Skin of body (tissue), 2 donors: Measurements from ENCODE around the gene CAPZA2. TPM values are rescaled to one million over a fixed set of nuclear protein-coding genes. Genes with fewer than 3 reads are reported as not detected.
A peak's percentile ranks its signal among the peaks of the same experiment; 100 is the strongest.
"Not testable (repeated sequence)": the region's sequence is repeated elsewhere in the genome, so short reads cannot be mapped to it uniquely, and the experiment has no call there.

Source experiments
- DNase-seq: peaks from one replicate; lab custom pipeline; 2025; lab: John Stamatoyannopoulos, UW
- total RNA-seq: library from RNA; depleted of rRNA; stranded (reverse); fragments of >200 nt; gene quantifications from one replicate; pipeline ENCODE4 v1.2.3, GENCODE V29; 2014

Gene CAPZA2
- total RNA-seq, 1 donor from 2014 or later = 91.6 TPM

- DNase-seq = no peak
These were observed 56.3 kb downstream of the CAPZA2 start for GRCh38 chr7:116918704-116919103.

DNA sequence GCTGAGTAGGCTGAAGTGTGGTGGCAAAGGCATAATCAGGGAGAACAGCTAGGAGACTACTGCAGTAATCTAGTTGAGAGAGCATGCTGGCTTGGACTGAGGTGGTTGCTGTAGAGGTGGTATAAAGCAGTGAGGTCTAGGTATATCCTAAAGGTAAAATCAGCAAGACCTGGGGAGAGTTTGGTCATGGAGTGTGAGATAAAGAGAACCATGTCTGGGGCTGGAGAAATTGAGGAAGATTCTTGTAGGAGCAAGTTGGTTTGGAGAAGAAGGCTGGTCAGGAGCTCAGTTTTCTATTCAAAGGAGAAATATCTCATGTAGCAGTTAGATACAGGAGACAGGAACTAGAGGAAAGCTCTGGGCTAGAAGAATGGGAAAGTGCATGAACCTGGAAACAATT is 58.0 kb downstream of the CAPZA2 start:
- no peak for DNase-seq

- no peak for DNase-seq
These were observed 60.2 kb downstream of the CAPZA2 start for GRCh38 chr7:116922545-116922944.

- no peak for DNase-seq
These were observed 62.4 kb downstream of the CAPZA2 start for GRCh38 chr7:116924741-116925140.

- no peak for DNase-seq
These were observed 66.6 kb downstream of the CAPZA2 start for GRCh38 chr7:116929021-116929420.

DNA sequence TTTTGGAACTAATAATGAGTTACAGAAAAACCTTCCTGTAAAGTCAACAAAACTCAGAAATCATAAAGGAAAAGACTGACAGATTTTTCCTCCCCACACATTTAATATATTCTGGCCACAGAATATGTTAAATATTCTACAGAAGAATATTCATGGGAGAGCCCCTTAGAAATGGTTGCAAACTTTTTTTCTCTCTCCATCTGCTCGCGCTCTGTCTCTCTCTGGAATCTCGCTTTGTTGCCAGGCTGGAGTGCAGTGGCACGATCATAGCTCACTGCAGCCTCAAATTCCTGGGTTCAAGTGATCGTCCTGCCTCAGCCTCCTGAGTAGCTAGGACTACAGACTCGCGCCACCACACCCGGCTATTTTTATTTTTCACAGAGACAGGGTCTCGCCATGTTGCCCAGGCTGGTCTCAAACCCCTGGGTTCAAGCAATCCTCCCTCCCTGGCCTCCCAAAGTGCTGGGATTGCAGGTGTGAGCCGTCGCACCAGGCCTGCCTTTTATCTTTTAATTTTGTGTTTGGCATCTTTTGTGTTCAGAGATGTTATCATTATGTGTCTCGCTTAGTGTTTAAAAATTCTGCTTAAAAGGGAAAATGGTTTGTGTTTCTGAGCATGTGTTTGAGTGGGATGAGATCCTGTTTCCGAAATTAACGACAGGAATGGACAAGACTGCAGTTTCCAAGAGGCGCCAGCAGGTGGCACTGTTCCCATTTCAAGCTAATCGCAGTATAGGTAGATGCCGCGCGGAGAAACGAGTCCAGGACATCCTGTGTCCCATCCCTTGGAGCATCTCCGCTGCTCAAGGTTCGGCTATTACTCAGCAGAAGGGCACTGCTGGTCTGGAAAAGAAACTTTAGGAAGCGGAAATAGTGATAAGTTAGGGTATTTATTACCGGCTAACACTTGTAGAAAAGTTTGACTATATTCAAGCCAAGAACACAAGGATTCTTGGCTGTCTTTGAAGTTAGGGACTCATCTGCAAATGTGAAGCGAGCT is 67.8 kb downstream of the CAPZA2 start:
- peak; percentile 64 for DNase-seq

DNA sequence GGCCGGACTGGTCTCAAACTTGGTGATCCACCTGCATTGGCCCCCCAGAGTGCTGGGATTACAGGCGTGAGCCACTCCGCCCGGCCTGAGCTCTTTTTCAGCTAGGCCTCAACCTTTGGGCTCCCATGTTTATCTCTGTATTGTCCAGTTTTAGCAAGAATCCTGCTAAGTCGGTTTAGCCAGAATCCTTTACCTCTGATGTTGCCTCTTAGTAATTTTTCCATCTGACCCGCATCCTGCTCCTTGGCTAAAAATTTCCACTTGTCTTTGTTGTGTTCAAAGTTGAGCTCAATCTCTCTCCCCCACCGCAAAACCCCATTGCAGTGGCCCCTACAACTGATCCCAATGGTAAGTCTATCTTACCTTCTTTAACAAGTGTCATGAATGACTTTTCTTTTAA is 70.2 kb downstream of the CAPZA2 start:
- DNase-seq = no peak

DNA sequence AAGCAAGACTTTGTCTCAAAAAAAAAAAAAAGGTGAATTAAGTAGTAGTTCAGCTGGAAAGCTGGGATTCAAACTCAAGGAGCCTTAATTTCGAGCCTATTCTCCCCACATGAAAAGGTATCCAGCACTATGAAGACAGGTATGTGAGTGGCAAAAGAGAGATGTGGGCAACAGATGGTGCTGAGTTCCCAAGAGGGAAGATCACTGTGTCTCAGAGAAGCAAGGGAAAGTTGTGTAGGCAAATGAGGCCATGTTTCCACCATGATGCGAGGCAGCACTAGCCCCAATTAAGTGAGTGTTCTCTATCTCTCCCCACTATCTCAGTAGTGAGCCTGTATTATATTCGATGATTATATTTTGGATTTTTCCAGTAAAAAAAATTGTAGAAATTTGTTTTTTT is 71.1 kb downstream of the CAPZA2 start:
- no peak for DNase-seq

- DNase-seq = no peak
These were observed 72.2 kb downstream of the CAPZA2 start for GRCh38 chr7:116934580-116934979.

DNA sequence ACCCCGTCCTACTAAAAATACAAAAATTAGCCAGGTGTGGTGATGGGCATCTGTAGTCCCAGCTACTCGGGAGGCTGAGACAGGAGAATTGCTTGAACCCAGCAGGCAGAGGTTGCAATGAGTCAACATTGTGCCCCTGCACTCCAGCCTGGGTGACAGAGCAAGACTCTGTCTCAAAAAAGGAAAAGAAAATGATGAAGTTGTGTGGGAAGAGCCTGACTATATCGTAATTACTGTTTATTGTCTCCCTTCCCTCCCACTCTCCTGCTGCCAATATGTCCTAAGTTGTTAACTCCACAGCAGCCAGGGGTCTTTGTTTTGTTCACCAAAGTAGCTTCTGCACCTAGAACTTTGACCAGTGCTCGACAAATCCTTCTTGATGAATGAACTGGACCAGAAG is 74.5 kb downstream of the CAPZA2 start:
- DNase-seq = not testable (repeated sequence)

- DNase-seq = no peak
These were observed 76.3 kb downstream of the CAPZA2 start for GRCh38 chr7:116938678-116939077.

- DNase-seq = no peak
These were observed 78.4 kb downstream of the CAPZA2 start for GRCh38 chr7:116940689-116941370.

- no peak for DNase-seq
These were observed 80.1 kb downstream of the CAPZA2 start for GRCh38 chr7:116942504-116942903.

- no peak for DNase-seq
These were observed 86.5 kb downstream of the CAPZA2 start for GRCh38 chr7:116948934-116949333.

DNA sequence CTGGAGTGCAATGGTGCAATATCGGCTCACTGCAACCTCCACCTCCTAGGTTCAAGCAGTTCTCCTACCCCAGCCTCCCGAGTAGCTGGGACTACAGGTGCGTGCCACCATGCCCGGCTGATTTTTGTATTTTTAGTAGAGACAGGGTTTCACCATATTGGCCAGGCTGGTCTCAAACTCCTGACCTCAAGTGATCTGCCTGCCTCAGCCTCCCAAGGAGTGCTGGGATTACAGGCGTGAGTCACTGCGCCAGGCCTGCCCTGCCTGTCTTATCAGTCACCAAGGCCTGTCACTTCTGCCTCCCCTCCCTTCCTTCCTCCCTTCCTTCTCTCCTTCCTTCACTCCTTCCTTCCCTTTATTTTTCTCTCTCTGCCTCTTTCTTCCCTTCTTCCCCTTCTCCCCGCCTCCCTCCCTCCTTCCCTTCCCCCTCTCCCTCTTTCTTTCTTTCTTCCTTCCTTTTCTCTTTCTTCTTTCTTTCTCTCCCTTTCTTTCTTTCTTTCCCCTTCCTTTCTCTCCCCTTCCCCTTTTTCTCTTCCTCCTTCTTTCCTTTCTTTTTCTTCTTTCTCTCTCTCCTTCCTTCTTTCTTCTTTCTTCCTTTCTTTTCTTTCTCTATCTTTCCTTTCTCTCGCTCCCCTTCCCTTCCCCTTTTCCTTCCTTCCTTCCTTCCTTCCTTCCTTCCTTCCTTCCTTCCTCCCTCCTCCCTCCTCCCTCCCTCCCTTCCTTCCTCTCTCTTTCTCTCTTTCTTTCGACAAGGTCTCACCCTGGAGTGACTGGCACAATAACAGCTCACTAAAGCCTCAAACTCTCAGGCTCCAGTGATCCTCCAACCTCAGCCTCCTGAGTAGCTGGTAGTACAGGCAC is 87.8 kb downstream of the CAPZA2 start:
- DNase-seq = no peak

GRCh38 chr7:116950889-116951351 is 88.5 kb downstream of the CAPZA2 start:
- no peak for DNase-seq

GRCh38 chr7:116951366-116952292 is 89.2 kb downstream of the CAPZA2 start:
- DNase-seq = no peak

GRCh38 chr7:116952635-116953371 is 90.4 kb downstream of the CAPZA2 start:
- DNase-seq = peak; percentile 59

DNA sequence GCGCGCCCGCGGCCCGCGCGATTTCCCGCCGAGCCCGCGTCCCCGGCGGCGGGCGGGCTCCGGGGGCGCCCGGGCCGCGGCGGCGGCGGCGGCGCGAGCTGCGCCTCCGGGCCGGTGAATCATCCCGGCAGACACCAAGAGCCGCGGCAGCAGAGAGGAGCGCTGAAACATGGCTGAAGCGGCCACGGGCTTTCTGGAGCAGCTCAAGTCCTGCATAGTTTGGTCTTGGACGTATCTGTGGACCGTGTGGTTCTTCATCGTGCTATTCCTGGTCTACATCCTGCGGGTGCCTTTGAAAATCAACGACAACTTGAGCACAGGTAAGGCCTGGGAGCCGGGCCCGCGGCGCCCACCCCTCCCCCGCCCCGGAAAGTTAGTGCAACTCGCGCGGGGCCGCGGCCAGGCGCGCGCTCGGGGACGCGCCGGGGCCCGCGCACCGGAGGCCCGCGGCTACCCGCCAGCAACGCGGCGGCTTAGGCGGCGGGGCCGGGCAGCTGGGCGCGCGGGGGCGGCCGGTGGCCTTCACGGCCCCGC is 91.1 kb downstream of the CAPZA2 start, which contains the start of gene ST7:
ST7 (plus strand) TSS at position 130 of the 534 bp plus-strand sequence; CDS start at position 170, 40 bp downstream.
- DNase-seq = peak; percentile 67
